ENCODE measurements around the gene FLOT1. TPM values are rescaled to one million over a fixed set of nuclear protein-coding genes. Genes with fewer than 3 reads are reported as not detected.

Gene FLOT1
- total and polyA plus RNA-seq, 2 donors (not counting 3 experiments of a cell fraction or from before 2014, with no cell fraction given) = 141 to 154 TPM

- intact Hi-C loops (cut with micrococcal nuclease) = loop anchor here (1.0 kb wide), 3 partner anchors 30 to 100 kb away; partner anchors contain the start of genes MRPS18B and PPP1R10
- BruUV-seq (replicated peaks) = no TSS peak
- Histone ChIP-seq H3K9ac (replicated peaks; ENCODE audit: extremely low read depth, insufficient read depth, low read length) (peak within 1 kb of the TSS; percentile 82), H3K4me3 (replicated peaks in 1 of 3; ENCODE audit: insufficient read depth in 1 of 3, low read depth in 1 of 3, low read length in 3 of 3) (peak within 1 kb of the TSS; percentile 7 to 80 (median 72)), H3K27ac (ENCODE audit: insufficient read depth, low read depth, low read length) (peak within 1 kb of the TSS; percentile 82), H3K9me1 (replicated peaks; ENCODE audit: control insufficient read depth, extremely low read depth, insufficient read depth, low read length) (no peaks in the 10 kb centered on the region), H2AFZ (ENCODE audit: low read depth, low read length) (peak within 1 kb of the TSS; percentile 47), H4K20me1 (replicated peaks; ENCODE audit: control insufficient read depth, extremely low read depth, insufficient read depth, low read length) (no peaks in the 10 kb centered on the region), H3K79me2 (ENCODE audit: control insufficient read depth, insufficient read depth, low read length) (peaks cover 35% of the 10 kb centered on the region), H3K9me3 (replicated peaks; ENCODE audit: control insufficient read depth, insufficient read depth, low read length) (no peaks in the 10 kb centered on the region), H3K27me3 (ENCODE audit: control insufficient read depth in 2 of 2, insufficient read depth in 2 of 2, low read length in 2 of 2) (no peaks in the 10 kb centered on the region), H3K4me1 (ENCODE audit: control insufficient read depth, extremely low read depth, insufficient read depth, low read length) (peaks cover 23% of the 10 kb centered on the region), H3K36me3 (ENCODE audit: control insufficient read depth in 2 of 2, extremely low read depth in 1 of 2, insufficient read depth in 2 of 2, low read length in 2 of 2) (peaks cover 0 to 9% of the 10 kb centered on the region in 2 experiments), H3K4me2 (ENCODE audit: insufficient read depth, low read length) (peak within 1 kb of the TSS; percentile 92)
- POLR2A ChIA-PET = interaction anchor here (0.8 to 2.9 kb wide), 7 partner anchors 12 to 102 kb away, joined by 3 to 18 read pairs (median 6); partner anchors contain the start of gene NRM
- TF ChIP-seq POLR2A (IDR thresholded peaks at IDR 0.05; ENCODE audit: low read depth, low read length) = peak; percentile 82
- peak; percentile 61 for TF ChIP-seq MAX (IDR thresholded peaks at IDR 0.05; ENCODE audit: insufficient read depth, insufficient read length)
- no peak for TF ChIP-seq GATA2 (IDR thresholded peaks at IDR 0.05; ENCODE audit: insufficient read depth, insufficient read length, low read depth, low read length)
- peak; percentile 40 for TF ChIP-seq MYC (IDR thresholded peaks at IDR 0.05; ENCODE audit: low read depth, low read length)
- peak; percentile 17 for TF ChIP-seq JUN (IDR thresholded peaks at IDR 0.05; ENCODE audit: borderline replicate concordance, insufficient read depth, insufficient read length, low read depth)
- TF ChIP-seq EZH2 (IDR thresholded peaks at IDR 0.05; ENCODE audit: borderline replicate concordance, low read depth, low read length, severe bottlenecking) = no peak
- peak; percentile 95 for TF ChIP-seq POLR2AphosphoS5 (IDR thresholded peaks at IDR 0.05; ENCODE audit: insufficient read depth, low read depth, low read length)
- TF ChIP-seq FOS (IDR thresholded peaks at IDR 0.05; ENCODE audit: borderline replicate concordance, insufficient read depth, low read length) = peak; percentile 53
- peak in 1 of 2 donors; percentile 34 for TF ChIP-seq CTCF (IDR thresholded peaks at IDR 0.05; ENCODE audit: extremely low read depth in 1 of 2, insufficient read depth in 1 of 2, low read depth in 1 of 2, low read length in 2 of 2)
- dilution Hi-C loops (cut with MboI; ENCODE audit: extremely low pct_ligation_motif_present, low sequenced_read_pairs) = no loop called here
- peak; percentile 100 for FAIRE-seq
- peak; percentile 100 for DNase-seq (ENCODE audit: low read depth, low spot score)
- CTCF ChIA-PET = interaction anchor here (0.6 to 1.8 kb wide), 15 partner anchors 10 to 370 kb away, joined by 3 to 29 read pairs (median 5); partner anchors contain the start of gene NRM
Observed at GRCh38 chr6:30717129-30717844, 25.2 kb downstream of the FLOT1 start, which contains the start of gene MDC1. Gene MDC1 (minus strand): TSS chr6:30717281. CDS start chr6:30715175, 2,106 bp downstream.
